ENCODE measurements around the gene DBNDD1.

Gene DBNDD1

DNA sequence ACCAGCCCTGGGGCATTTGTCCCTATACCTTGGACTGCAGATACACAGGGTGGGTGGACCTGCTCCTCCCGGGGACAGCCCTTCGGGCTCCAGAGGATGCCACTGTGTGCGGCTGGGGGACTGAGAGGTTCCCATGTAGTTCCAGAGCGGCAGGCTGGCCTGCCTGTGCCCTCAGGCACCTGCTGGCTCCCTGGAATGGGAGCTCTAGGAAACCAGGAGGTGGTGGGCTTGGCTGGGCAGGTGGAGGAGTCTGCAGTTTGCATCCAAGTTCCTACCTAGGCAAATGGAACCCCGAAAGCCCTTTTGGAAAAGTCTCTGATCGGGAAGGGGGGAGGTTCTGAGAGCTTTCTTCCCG is 982 bp downstream of the DBNDD1 start:
- TF ChIP-seq FOXP2 (optimal IDR thresholded peaks at IDR 0.05; ENCODE audit: borderline replicate concordance, extremely low read depth, extremely low read length, insufficient read depth) (no peak), TAF1 (IDR thresholded peaks at IDR 0.05; ENCODE audit: borderline replicate concordance, insufficient read depth, low read length) (no peak), POLR2AphosphoS5 (IDR thresholded peaks at IDR 0.05; ENCODE audit: low read depth, low read length) (no peak), SIN3A (IDR thresholded peaks at IDR 0.05; ENCODE audit: borderline replicate concordance, insufficient read depth, low read length) (no peak)
- TF ChIP-seq, protein P1, sequence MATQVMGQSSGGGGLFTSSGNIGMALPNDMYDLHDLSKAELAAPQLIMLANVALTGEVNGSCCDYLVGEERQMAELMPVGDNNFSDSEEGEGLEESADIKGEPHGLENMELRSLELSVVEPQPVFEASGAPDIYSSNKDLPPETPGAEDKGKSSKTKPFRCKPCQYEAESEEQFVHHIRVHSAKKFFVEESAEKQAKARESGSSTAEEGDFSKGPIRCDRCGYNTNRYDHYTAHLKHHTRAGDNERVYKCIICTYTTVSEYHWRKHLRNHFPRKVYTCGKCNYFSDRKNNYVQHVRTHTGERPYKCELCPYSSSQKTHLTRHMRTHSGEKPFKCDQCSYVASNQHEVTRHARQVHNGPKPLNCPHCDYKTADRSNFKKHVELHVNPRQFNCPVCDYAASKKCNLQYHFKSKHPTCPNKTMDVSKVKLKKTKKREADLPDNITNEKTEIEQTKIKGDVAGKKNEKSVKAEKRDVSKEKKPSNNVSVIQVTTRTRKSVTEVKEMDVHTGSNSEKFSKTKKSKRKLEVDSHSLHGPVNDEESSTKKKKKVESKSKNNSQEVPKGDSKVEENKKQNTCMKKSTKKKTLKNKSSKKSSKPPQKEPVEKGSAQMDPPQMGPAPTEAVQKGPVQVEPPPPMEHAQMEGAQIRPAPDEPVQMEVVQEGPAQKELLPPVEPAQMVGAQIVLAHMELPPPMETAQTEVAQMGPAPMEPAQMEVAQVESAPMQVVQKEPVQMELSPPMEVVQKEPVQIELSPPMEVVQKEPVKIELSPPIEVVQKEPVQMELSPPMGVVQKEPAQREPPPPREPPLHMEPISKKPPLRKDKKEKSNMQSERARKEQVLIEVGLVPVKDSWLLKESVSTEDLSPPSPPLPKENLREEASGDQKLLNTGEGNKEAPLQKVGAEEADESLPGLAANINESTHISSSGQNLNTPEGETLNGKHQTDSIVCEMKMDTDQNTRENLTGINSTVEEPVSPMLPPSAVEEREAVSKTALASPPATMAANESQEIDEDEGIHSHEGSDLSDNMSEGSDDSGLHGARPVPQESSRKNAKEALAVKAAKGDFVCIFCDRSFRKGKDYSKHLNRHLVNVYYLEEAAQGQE (IDR thresholded peaks at IDR 0.05; ENCODE audit: insufficient read depth in 1 of 2, low read depth in 2 of 2, low read length in 2 of 2): no peak

DNA sequence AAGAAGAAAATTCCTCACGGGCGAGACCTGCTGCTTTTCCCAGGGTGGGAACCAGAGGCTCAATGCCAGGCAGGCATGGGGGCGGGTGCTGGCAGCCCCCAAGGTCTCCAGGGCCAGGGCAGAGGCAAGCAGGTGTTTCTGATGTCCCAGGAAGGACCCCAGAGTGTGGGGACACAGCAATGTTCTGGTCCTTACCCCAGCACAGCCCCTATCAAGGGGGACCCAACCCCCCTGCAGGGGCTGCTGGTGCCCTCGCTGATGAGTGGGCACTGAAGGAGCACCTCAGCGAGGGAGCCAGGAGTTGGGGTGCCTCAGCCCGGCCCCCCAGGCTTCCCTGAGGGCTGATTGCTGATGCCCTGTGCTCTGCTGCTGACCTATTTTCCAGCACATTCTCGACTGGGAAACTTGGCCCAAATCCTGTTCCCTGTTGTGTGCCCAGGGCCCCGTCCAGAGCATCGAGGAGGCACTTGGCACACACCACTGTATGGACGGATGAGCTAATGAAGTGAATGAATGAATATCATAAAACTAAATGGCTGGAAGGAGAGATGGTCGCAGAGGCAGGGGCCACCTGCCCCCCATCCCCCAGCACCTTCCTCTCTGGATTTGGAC is 2.8 kb downstream of the DBNDD1 start:
- TF ChIP-seq POLR2AphosphoS5 (IDR thresholded peaks at IDR 0.05; ENCODE audit: low read depth, low read length): no peak
- TF ChIP-seq FOXP2 (optimal IDR thresholded peaks at IDR 0.05; ENCODE audit: borderline replicate concordance, extremely low read depth, extremely low read length, insufficient read depth): no peak
- TF ChIP-seq TAF1 (IDR thresholded peaks at IDR 0.05; ENCODE audit: borderline replicate concordance, insufficient read depth, low read length): no peak
- no peak for TF ChIP-seq SIN3A (IDR thresholded peaks at IDR 0.05; ENCODE audit: borderline replicate concordance, insufficient read depth, low read length)
- TF ChIP-seq, protein P1 (IDR thresholded peaks at IDR 0.05; ENCODE audit: insufficient read depth in 1 of 2, low read depth in 2 of 2, low read length in 2 of 2): no peak

DNA sequence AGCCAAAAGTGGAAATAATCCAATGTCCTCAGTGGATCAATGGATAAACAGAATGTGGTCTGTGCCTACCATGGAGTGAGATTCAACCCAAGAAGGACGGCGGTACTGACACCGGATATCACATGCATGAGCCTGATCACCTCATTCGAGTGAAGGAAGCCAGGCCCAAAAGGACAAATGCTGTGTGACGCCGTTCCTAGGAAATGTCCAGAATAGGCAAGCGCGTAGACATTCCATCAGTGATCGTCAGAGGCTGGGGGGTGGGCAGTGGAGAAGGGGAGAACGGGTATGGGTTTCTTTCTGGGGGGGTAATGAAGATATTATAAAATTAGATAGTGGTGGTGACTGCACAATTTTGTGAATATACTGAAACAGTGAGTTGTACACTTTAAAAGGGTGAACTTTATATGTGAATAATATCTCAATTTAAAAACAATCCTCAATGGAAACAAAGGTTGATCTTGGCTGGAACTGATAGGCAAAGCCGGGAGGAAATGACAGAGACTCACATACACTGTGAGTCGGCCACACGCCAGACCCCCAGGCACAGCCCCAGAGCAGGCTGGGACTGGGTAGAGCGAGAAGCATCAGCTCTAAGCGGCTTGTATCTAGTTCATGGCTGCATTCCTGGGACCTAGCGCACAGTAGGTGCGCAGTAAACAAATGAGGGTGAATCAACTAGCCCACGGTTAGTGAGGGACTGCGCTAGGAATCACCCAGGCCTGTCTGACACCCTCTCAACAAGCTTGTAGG is 3.5 kb downstream of the DBNDD1 start:
- no peak for TF ChIP-seq TAF1 (IDR thresholded peaks at IDR 0.05; ENCODE audit: borderline replicate concordance, insufficient read depth, low read length)
- TF ChIP-seq FOXP2 (optimal IDR thresholded peaks at IDR 0.05; ENCODE audit: borderline replicate concordance, extremely low read depth, extremely low read length, insufficient read depth): no peak
- TF ChIP-seq SIN3A (IDR thresholded peaks at IDR 0.05; ENCODE audit: borderline replicate concordance, insufficient read depth, low read length): no peak
- TF ChIP-seq, protein P1 (IDR thresholded peaks at IDR 0.05; ENCODE audit: insufficient read depth in 1 of 2, low read depth in 2 of 2, low read length in 2 of 2): no peak
- no peak for TF ChIP-seq POLR2AphosphoS5 (IDR thresholded peaks at IDR 0.05; ENCODE audit: low read depth, low read length)

DNA sequence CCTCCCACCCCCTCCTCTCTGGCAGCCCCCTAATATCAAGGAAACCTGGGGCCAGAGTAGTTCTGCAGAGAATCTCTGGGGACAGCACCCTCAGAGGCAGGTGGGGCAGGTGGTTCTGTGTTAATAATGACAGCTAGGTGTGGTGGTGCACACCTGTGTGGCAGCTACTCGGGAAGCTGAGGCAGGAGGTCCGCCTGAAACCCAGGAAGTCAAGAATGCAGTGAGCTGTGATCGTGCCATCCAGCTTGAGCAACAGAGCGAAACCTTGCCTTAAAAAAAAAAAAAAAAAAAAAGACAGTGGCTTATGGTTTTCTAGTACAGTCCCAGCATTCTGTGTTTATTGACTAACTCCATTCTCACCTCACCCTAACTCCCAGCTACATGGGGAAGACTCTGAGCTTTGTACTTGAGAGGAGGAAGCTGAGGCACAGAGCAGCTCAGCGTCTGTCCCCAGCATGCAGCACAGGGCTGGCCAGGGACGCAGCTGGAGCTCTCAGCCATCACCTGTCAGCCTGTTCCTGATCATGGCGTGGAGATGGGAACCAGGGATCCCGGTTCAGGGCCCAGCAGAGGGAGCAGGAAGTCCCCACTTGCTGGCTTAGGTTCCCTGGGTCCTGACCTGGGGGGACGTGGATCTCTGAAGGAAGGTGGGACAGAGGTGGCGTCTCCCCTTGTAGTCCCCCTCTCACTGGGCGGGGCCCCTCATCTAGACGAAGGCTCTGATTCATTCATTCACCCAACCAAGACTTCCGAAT is 6.1 kb downstream of the DBNDD1 start:
- no peak for TF ChIP-seq POLR2AphosphoS5 (IDR thresholded peaks at IDR 0.05; ENCODE audit: low read depth, low read length)
- TF ChIP-seq, protein P1 (IDR thresholded peaks at IDR 0.05; ENCODE audit: insufficient read depth in 1 of 2, low read depth in 2 of 2, low read length in 2 of 2): no peak
- TF ChIP-seq TAF1 (IDR thresholded peaks at IDR 0.05; ENCODE audit: borderline replicate concordance, insufficient read depth, low read length): no peak
- TF ChIP-seq FOXP2 (optimal IDR thresholded peaks at IDR 0.05; ENCODE audit: borderline replicate concordance, extremely low read depth, extremely low read length, insufficient read depth): no peak
- no peak for TF ChIP-seq SIN3A (IDR thresholded peaks at IDR 0.05; ENCODE audit: borderline replicate concordance, insufficient read depth, low read length)

Measured in PFSK-1 (cell line).